ENCODE results near the gene SETD1A.

DNA sequence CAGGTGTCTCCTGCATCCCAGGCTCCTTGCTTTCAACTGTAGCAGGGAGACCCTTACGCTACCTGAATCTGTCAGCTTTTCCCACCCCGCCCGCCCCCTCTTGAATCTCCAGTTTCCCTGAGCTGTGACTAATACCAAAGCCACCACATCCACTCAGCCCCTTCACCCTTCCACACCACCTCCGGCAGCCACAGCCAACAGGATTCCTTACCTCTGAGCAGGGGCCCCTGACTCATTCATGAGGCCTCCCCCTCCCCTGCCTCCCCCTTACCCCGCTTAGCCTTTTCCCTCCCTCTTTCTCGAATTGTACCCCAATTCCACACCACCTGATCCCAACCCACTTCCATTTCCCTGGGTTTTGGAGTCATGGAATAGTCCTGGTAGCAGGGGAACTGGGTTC is 50.6 kb downstream of the SETD1A start:
- TF ChIP-seq CTCF (IDR thresholded peaks at IDR 0.05) (no peak), POLR2A (IDR thresholded peaks at IDR 0.05) (no peak)

All from right lobe of liver (tissue), 4 donors.